D721Med (cell line): ENCODE measurements around the gene CD300H.

ENCODE experiments used
- DNase-seq: peaks from one replicate; pipeline ENCODE4 v3.0.0; 2011; ENCODE audit warnings: low spot score; ENCODE audit not compliant: insufficient read length
- FAIRE-seq: peaks from 2 replicates; lab custom pipeline; 2011; peaks lifted over from hg19 to GRCh38; lab: Jason Lieb, UNC
- TF ChIP-seq, protein P1 (sequence below): IDR thresholded peaks from 2 replicates; pipeline ENCODE4 v1.5.1; 2012; ENCODE audit warnings: mild to moderate bottlenecking, control low read depth; ENCODE audit not compliant: insufficient read depth; ENCODE audit errors: missing control alignments

CD300H gene

DNA sequence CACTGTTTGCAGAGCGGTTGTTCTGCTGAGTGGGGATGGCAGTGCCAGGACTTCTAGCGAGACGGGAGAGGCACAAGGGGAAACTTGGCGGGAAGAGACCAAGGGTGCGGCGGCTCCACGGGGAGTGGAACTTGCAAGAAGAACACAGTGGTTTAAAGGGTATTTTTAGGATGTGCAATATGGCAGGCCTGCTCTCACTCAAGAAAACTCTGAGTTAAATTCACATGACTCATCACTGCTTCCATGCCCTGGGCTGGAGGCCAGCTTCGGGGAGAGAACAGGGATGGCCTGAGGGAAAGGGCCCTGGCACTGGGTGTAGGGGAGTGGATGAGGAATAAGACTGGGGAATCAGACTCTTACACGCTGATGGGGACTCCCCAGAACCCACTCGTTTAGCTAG, 38.1 kb upstream of the CD300H start:
- DNase-seq (no peak), FAIRE-seq (no peak)
- TF ChIP-seq, protein P1, sequence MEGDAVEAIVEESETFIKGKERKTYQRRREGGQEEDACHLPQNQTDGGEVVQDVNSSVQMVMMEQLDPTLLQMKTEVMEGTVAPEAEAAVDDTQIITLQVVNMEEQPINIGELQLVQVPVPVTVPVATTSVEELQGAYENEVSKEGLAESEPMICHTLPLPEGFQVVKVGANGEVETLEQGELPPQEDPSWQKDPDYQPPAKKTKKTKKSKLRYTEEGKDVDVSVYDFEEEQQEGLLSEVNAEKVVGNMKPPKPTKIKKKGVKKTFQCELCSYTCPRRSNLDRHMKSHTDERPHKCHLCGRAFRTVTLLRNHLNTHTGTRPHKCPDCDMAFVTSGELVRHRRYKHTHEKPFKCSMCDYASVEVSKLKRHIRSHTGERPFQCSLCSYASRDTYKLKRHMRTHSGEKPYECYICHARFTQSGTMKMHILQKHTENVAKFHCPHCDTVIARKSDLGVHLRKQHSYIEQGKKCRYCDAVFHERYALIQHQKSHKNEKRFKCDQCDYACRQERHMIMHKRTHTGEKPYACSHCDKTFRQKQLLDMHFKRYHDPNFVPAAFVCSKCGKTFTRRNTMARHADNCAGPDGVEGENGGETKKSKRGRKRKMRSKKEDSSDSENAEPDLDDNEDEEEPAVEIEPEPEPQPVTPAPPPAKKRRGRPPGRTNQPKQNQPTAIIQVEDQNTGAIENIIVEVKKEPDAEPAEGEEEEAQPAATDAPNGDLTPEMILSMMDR: no peak

- TF ChIP-seq, protein P1: no peak
- no peak for DNase-seq
- no peak for FAIRE-seq
Measured at GRCh38 chr17:74604761-74605160, 37.5 kb upstream of the CD300H start.

GRCh38 chr17:74604200-74604599, 36.9 kb upstream of the CD300H start:
- DNase-seq (no peak), FAIRE-seq (no peak)
- TF ChIP-seq, protein P1: no peak

- TF ChIP-seq, protein P1: no peak
- DNase-seq (no peak), FAIRE-seq (no peak)
Measured at GRCh38 chr17:74603746-74604145, 36.4 kb upstream of the CD300H start.

DNA sequence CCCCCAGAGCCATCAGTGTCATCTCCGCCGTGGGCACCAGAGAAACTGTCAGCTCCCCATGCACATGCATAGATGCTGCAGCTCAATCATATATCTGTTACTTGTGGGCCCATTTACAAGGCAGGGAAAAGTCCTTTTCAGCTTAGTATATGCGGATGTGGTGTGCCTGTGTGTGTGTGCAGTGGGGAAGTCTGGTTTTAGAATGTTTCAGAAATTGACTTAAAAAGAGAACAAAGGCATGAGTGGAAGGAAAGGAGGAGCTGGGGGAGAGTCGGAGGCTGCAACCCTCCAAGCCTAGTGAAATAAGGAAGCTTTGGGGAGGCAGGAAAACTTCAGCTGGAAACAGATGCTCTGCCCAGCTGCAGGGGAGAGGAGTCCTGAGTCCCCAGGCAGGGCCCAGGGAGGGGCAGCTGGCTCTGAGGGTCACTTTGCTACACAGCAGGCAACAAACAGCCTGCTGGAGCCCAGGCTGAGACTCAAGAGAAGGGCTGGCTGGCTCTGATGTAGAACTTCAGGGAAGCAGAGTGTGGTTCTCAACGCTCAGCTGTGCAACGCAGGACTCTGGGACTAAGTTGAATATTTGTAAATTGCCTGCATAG, 35.8 kb upstream of the CD300H start:
- FAIRE-seq: no peak
- DNase-seq: no peak
- TF ChIP-seq, protein P1: no peak

GRCh38 chr17:74601944-74602572, 34.7 kb upstream of the CD300H start:
- DNase-seq (no peak), FAIRE-seq (no peak)
- TF ChIP-seq, protein P1: peak; percentile 63

DNA sequence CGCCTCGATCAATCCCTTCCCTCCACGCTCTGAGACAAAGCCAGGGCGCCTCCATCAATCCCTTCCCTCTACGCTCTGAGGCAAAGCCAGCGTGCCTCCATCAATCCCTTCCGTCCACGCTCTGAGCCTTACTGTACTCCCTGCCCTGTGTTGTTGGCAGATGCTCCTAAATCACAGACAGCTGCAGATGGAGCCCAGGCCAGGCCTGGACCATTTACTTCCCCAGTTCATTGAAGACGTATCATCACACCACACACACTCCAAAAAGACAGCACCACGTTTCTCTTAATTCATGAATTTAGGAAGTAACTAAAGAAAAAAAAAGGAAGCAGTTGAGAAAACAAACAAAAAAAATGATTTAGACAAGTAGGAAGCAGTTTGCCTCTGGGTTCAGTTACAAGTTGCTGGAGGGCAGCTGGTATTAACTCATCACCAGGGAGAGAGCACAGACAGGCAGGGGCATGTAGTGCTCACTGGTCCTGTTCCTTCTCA, 32.2 kb upstream of the CD300H start:
- DNase-seq (no peak), FAIRE-seq (no peak)
- TF ChIP-seq, protein P1: no peak
